CD4-positive, alpha-beta memory T cell (primary cell): ENCODE measurements around the gene LRCOL1. TPM values are rescaled to one million over a fixed set of nuclear protein-coding genes. Genes with fewer than 3 reads are reported as not detected.

Experiments used
- CTCF ChIA-PET: fragments of 350-600 bp; sonication (Branson Sonifier 250); formaldehyde crosslinking; loops from one replicate; lab custom pipeline; 2021; ENCODE audit warnings: inconsistent platforms; ENCODE audit not compliant: partially characterized antibody; lab: Charles Lee
- POLR2A ChIA-PET: fragments of 350-600 bp; sonication (Branson Sonifier 250); formaldehyde crosslinking; loops from one replicate; lab custom pipeline; 2021; ENCODE audit not compliant: partially characterized antibody; lab: Charles Lee
- DNase-seq, 5 donors: peaks; one replicate each; pipeline versions ENCODE4 v3.0.0 to v3.0.0-alpha.2; 2020 to 2022; ENCODE audit warnings: mixed read lengths in 1 of 5
- H3K27ac ChIP-seq: one replicate; pipeline ENCODE4 v1.7.0; 2013; ENCODE audit warnings: low read depth, low read length
- H3K27me3 ChIP-seq: 2 replicates; pipeline ENCODE4 v1.7.0; 2013; ENCODE audit warnings: mild to moderate bottlenecking, low read length, moderate library complexity; ENCODE audit not compliant: insufficient read depth
- H3K36me3 ChIP-seq: 2 replicates; pipeline ENCODE4 v1.7.0; 2013; ENCODE audit warnings: mild to moderate bottlenecking, low read length, moderate library complexity; ENCODE audit not compliant: insufficient read depth
- H3K4me1 ChIP-seq: 2 replicates; pipeline ENCODE4 v1.7.0; 2013; ENCODE audit warnings: mild to moderate bottlenecking, low read length, moderate library complexity; ENCODE audit not compliant: insufficient read depth
- H3K4me3 ChIP-seq, 2 donors: one replicate each; pipeline ENCODE4 v1.7.0; 2013; ENCODE audit warnings: low read length in 2 of 2, mild to moderate bottlenecking in 1 of 2
- H3K9me3 ChIP-seq, 2 donors: one replicate each; pipeline ENCODE4 v1.7.0; 2013; ENCODE audit warnings: low read length in 2 of 2, control low read depth in 1 of 2; ENCODE audit not compliant: control insufficient read depth in 1 of 2
- H3K27ac Mint-ChIP-seq, 7 donors: one replicate each; pipeline ENCODE4 v1.8.0; 2020 to 2021; ENCODE audit warnings: mixed read lengths in 7 of 7, mild to moderate bottlenecking in 6 of 7, inconsistent platforms in 3 of 7, moderate library complexity in 3 of 7
- H3K27me3 Mint-ChIP-seq, 2 donors: one replicate each; pipeline ENCODE4 v1.8.0; 2020 to 2021; ENCODE audit warnings: mixed read lengths in 2 of 2
- H3K36me3 Mint-ChIP-seq, 2 donors: one replicate each; pipeline ENCODE4 v1.8.0; 2020 to 2021; ENCODE audit warnings: mixed read lengths in 2 of 2, inconsistent platforms in 1 of 2, mild to moderate bottlenecking in 1 of 2
- H3K4me1 Mint-ChIP-seq, 4 donors: one replicate each; pipeline ENCODE4 v1.8.0; 2020 to 2021; ENCODE audit warnings: mixed read lengths in 4 of 4, mild to moderate bottlenecking in 1 of 4
- H3K4me3 Mint-ChIP-seq, 8 donors: one replicate each; pipeline ENCODE4 v1.8.0; 2020 to 2021; ENCODE audit warnings: mixed read lengths in 8 of 8, mild to moderate bottlenecking in 7 of 8, moderate library complexity in 6 of 8, inconsistent platforms in 3 of 8
- H3K9me3 Mint-ChIP-seq, 8 donors: one replicate each; pipeline ENCODE4 v1.8.0; 2020 to 2021; ENCODE audit warnings: mixed read lengths in 8 of 8, mild to moderate bottlenecking in 5 of 8, inconsistent platforms in 3 of 8, moderate library complexity in 1 of 8
- intact Hi-C: fragments of 100-400 bp; cut with micrococcal nuclease; formaldehyde crosslinking; loops from one replicate; pipeline ENCODE4 v1.15.1; 2023
- polyA plus RNA-seq, 2 donors: library from polyadenylated mRNA; unstranded; fragments of 300-500 nt; fragmentation: Illumina TruSeq; gene quantifications; one replicate each; pipeline ENCODE4 v1.2.3, GENCODE V29; 2021
- total RNA-seq, 2 experiments: library from RNA; stranded (reverse); gene quantifications; one replicate each; pipeline ENCODE4 v1.2.3, GENCODE V29; 2021

LRCOL1 gene
- total and polyA plus RNA-seq, 4 experiments from 2014 or later = not detected

DNA sequence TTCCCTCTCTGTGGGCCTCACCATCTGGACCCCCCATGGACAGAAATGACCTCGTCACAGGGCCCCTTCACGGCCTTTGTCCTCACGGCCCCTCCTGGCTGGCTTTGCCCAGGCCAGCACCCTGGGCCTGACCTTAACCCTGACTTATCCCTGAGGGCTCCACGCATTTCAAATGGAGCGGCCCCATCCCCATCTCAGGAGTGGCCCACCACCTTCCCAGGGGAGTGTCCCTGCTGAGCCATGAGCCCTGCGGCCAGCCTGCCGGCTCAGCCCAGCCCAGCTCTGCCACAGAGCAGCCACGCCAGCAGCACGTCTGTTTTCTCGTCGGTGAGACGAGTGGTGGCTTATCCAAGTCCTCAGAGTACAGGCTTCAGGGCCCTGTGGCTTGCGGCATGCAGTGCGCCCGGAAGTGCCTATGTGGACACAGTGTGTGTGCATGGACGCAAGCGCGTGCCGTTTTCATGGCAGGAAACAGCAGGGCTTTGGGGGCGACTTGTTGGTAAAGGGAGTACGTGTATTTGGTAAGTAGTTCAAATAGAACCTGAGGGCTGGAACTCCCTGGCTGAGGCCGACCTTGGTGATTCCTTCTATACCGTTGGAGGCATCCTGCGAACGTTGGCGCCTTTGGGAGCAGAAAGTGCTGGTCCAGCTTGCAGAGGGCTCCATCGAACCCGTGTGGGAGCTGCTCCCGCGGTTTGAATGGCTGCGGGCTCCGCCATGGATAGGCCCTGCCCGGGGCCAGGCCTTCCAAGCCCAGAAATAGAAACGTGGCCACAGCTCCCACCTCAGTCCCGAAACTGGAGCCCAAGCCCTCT lies 52.1 kb downstream of the LRCOL1 start:
- Histone ChIP-seq H3K27ac (no peak overlapping the region), H3K4me1 (peaks cover 24% of the 10 kb centered on the region), H3K27me3 (no peaks in the 10 kb centered on the region), H3K4me3 (peak overlapping the region in 1 of 2 donors; percentile 32), H3K9me3 (no peaks in the 10 kb centered on the region), H3K36me3 (no peaks in the 10 kb centered on the region)
- DNase-seq = peak in 2 of 5 donors; percentile 10 to 13
- Mint-ChIP-seq H3K27ac (peak overlapping the region in 2 of 7 donors; percentile 47 to 84), H3K27me3 (peaks cover 0 to 2% of the 10 kb centered on the region in 2 donors), H3K4me1 (peaks cover 8 to 28% (median 15%) of the 10 kb centered on the region in 4 donors), H3K9me3 (no peaks in the 10 kb centered on the region), H3K4me3 (peak overlapping the region; percentile 20 to 83 (median 62)), H3K36me3 (peaks cover 0 to 4% of the 10 kb centered on the region in 2 donors)
- intact Hi-C loops = no loop called here
- POLR2A ChIA-PET = interaction anchor here (0.8 to 1.3 kb wide), 2 partner anchors 11 to 35 kb away, joined by 3 to 4 read pairs; no protein-coding TSS in a partner anchor
- CTCF ChIA-PET = no interaction called here

DNA sequence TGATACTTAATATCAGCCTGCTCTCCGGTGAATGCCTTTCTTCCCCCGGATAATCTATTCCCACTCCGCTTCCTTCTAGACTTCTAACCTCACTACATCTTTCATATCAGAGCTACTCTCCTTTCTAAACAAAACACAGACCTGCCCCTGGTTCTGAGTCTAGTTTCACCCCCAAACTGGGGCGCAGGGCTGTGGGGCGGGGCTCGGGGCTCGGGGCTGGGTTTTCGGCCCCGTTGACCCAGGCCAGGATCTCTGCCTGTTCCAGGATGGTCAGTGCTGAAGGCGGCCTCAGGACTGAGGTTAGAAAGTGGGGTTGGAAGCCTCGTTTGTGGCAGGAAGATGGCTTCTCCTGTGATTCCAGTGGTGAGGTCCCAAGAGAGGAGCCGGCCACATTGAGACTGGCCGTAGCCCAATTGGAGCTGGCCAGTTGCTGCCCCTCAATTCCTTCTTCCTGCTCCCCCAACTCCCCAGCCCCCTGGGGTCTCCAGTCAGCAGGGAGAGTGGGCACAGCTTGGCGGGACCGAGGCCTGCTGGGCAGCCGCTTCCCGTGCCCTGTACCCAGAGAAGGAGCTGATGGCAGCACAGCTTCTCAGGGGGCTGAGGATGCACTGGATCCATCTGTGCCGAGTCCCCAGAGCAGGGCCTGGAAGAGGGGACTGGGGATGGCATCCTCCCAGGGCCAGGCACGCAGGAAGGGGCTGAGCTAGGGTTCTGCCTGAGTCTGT lies 52.9 kb downstream of the LRCOL1 start:
- no peak overlapping the region for H3K4me3 ChIP-seq
- no peaks in the 10 kb centered on the region for H3K36me3 ChIP-seq
- H3K4me1 ChIP-seq = peaks cover 24% of the 10 kb centered on the region
- POLR2A ChIA-PET = interaction anchor here (1.3 kb wide), 1 partner anchor 11 kb away, joined by 4 read pairs; no protein-coding TSS in a partner anchor
- H3K9me3 Mint-ChIP-seq = no peaks in the 10 kb centered on the region
- peaks cover 1 to 4% of the 10 kb centered on the region in 2 donors for H3K36me3 Mint-ChIP-seq
- no peak for DNase-seq
- peaks cover 8 to 28% (median 15%) of the 10 kb centered on the region in 4 donors for H3K4me1 Mint-ChIP-seq
- no peak overlapping the region for H3K27ac Mint-ChIP-seq
- H3K9me3 ChIP-seq = no peaks in the 10 kb centered on the region
- peak overlapping the region in 1 of 8 donors; percentile 42 for H3K4me3 Mint-ChIP-seq
- intact Hi-C loops = no loop called here
- no peaks in the 10 kb centered on the region for H3K27me3 ChIP-seq
- H3K27ac ChIP-seq = no peak overlapping the region
- peaks cover 0 to 2% of the 10 kb centered on the region in 2 donors for H3K27me3 Mint-ChIP-seq
- CTCF ChIA-PET = no interaction called here

- H3K4me3 ChIP-seq = no peak overlapping the region
- H3K9me3 ChIP-seq = no peaks in the 10 kb centered on the region
- H3K4me3 Mint-ChIP-seq = peak overlapping the region in 1 of 8 donors; percentile 42
- no peaks in the 10 kb centered on the region for H3K9me3 Mint-ChIP-seq
- H3K36me3 ChIP-seq = no peaks in the 10 kb centered on the region
- intact Hi-C loops = no loop called here
- no peak overlapping the region for H3K27ac ChIP-seq
- peaks cover 24% of the 10 kb centered on the region for H3K4me1 ChIP-seq
- peak overlapping the region in 1 of 7 donors; percentile 62 for H3K27ac Mint-ChIP-seq
- peaks cover 0 to 2% of the 10 kb centered on the region in 2 donors for H3K27me3 Mint-ChIP-seq
- DNase-seq = no peak
- H3K27me3 ChIP-seq = no peaks in the 10 kb centered on the region
- POLR2A ChIA-PET = no interaction called here
- peaks cover 5 to 7% of the 10 kb centered on the region in 2 donors for H3K36me3 Mint-ChIP-seq
- H3K4me1 Mint-ChIP-seq = peaks cover 8 to 28% (median 15%) of the 10 kb centered on the region in 4 donors
- CTCF ChIA-PET = no interaction called here
Measured at GRCh38 chr12:132556801-132557200, 53.6 kb downstream of the LRCOL1 start.

- H3K27me3 Mint-ChIP-seq = peaks cover 0 to 2% of the 10 kb centered on the region in 2 donors
- H3K36me3 Mint-ChIP-seq = peaks cover 5 to 7% of the 10 kb centered on the region in 2 donors
- no peaks in the 10 kb centered on the region for H3K9me3 Mint-ChIP-seq
- H3K4me1 Mint-ChIP-seq = peaks cover 8 to 28% (median 14%) of the 10 kb centered on the region in 4 donors
- H3K9me3 ChIP-seq = no peaks in the 10 kb centered on the region
- H3K4me1 ChIP-seq = peaks cover 23% of the 10 kb centered on the region
- ChIA-PET POLR2A (no interaction called here), CTCF (no interaction called here)
- intact Hi-C loops = no loop called here
- H3K4me3 Mint-ChIP-seq = peak overlapping the region in 1 of 8 donors; percentile 15
- no peaks in the 10 kb centered on the region for H3K27me3 ChIP-seq
- H3K36me3 ChIP-seq = no peaks in the 10 kb centered on the region
- no peak for DNase-seq
- H3K27ac ChIP-seq = no peak overlapping the region
- no peak overlapping the region for H3K27ac Mint-ChIP-seq
- no peak overlapping the region for H3K4me3 ChIP-seq
Measured at GRCh38 chr12:132556216-132556615, 54.2 kb downstream of the LRCOL1 start.

- Histone ChIP-seq H3K4me3 (no peak overlapping the region), H3K27me3 (no peaks in the 10 kb centered on the region), H3K4me1 (peaks cover 18% of the 10 kb centered on the region), H3K27ac (no peak overlapping the region), H3K9me3 (no peaks in the 10 kb centered on the region), H3K36me3 (no peaks in the 10 kb centered on the region)
- Mint-ChIP-seq H3K4me3 (no peak overlapping the region), H3K27ac (no peak overlapping the region), H3K9me3 (no peaks in the 10 kb centered on the region), H3K4me1 (peaks cover 8 to 28% (median 12%) of the 10 kb centered on the region in 4 donors), H3K27me3 (peaks cover 0 to 2% of the 10 kb centered on the region in 2 donors), H3K36me3 (peaks cover 5 to 7% of the 10 kb centered on the region in 2 donors)
- CTCF ChIA-PET = no interaction called here
- DNase-seq = no peak
- POLR2A ChIA-PET = no interaction called here
- intact Hi-C loops = no loop called here
Measured at GRCh38 chr12:132555686-132556085, 54.7 kb downstream of the LRCOL1 start.

DNA sequence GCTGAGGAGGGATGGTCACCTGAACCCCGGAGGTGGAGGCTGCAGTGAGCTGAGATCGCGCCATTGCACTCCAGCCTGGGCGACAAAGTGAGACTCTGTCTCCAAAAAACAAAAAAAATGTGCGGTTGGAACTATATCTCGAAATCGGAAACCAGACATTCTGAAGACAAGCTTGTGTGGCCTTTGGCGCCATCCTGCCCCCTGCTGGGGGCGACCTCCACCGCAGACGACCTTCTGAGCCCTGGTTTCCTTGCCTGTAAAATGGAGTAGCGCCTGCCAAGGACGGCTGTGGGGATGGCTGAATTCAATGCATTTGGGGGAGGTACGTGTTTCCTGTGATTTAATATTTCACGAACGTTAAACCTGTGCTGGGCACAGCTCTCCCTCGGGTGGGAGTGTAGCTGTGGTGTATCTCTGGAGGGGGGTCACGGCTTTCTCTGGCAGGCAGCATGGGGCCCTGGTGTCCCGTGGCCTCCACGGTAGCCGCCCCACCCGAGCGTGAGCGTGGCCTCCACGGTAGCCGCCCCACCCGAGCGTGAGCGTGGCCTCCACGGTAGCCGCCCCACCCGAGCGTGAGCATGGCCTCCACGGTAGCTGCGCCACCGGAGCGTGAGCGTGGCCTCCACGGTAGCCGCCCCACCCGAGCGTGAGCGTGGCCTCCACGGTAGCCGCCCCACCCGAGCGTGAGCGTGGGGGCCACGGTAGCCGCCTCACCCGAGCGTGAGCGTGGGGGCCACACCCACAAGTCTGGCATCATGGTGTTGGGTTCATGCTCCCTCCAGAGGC lies 55.3 kb downstream of the LRCOL1 start:
- intact Hi-C loops = no loop called here
- Histone ChIP-seq H3K27me3 (no peaks in the 10 kb centered on the region), H3K4me3 (no peak overlapping the region), H3K4me1 (peaks cover 16% of the 10 kb centered on the region), H3K36me3 (no peaks in the 10 kb centered on the region), H3K27ac (no peak overlapping the region), H3K9me3 (no peaks in the 10 kb centered on the region)
- Mint-ChIP-seq H3K27ac (no peak overlapping the region), H3K27me3 (peaks cover 0 to 2% of the 10 kb centered on the region in 2 donors), H3K4me1 (peaks cover 8 to 28% (median 12%) of the 10 kb centered on the region in 4 donors), H3K9me3 (no peaks in the 10 kb centered on the region), H3K36me3 (peaks cover 5 to 9% of the 10 kb centered on the region in 2 donors), H3K4me3 (no peak overlapping the region)
- ChIA-PET CTCF (no interaction called here), POLR2A (interaction anchor here (1.0 kb wide), 1 partner anchor 140 kb away, joined by 3 read pairs; no protein-coding TSS in a partner anchor)
- DNase-seq = peak in 3 of 5 donors; percentile 26 to 46 (median 29)
